RKO (cell line): ENCODE data around the gene CD22.
"Not testable (repeated sequence)": the region's sequence is repeated elsewhere in the genome, so short reads cannot be mapped to it uniquely, and the experiment has no call there.

Experiments used
- DNase-seq: peaks from one replicate; pipeline ENCODE4 v3.0.0-alpha.2; 2016; ENCODE audit warnings: low spot score

CD22 gene

DNA sequence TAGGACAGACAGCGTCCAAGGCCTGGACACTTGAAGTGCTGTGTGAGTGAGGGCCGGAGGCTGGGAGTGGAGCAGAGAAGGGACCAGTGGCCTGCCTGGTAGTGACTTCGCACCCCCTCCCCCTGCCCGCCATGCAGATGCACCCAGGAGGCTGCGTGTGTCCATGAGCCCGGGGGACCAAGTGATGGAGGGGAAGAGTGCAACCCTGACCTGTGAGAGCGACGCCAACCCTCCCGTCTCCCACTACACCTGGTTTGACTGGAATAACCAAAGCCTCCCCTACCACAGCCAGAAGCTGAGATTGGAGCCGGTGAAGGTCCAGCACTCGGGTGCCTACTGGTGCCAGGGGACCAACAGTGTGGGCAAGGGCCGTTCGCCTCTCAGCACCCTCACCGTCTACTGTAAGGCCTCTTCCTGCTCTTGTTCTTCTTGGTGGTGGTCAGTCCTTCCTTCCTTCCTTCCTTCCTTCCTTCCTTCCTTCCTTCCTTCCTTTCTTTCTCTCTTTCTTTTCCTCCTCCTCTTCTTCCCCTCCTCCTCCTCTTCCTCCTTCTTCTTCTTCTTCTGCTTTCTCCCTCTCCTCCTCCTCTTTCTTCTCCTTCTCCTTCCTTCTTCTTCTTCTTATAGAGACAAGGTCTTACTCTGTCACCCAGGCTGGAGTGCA is 12.7 kb downstream of the CD22 start:
- DNase-seq: no peak

DNA sequence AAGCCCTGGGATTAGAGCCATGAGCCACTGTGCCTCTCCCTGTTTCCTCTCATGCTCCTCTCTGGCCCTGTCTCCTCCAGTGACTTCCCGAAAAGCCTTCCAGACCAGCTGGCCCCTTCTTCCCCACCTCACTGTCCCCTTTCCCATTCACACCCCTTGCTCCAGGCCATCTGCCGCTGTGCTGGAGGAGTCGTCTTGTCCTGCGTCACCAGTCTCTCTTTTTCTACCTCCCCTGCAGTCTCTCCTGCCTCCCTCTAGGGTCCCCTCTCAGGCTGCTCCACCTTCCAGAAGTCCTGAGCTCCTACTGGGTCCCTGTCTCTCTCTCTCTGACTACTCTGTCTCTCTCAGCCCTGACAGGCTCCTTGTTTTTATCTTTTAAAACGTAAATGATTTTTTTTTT is 13.4 kb downstream of the CD22 start:
- DNase-seq: no peak

DNA sequence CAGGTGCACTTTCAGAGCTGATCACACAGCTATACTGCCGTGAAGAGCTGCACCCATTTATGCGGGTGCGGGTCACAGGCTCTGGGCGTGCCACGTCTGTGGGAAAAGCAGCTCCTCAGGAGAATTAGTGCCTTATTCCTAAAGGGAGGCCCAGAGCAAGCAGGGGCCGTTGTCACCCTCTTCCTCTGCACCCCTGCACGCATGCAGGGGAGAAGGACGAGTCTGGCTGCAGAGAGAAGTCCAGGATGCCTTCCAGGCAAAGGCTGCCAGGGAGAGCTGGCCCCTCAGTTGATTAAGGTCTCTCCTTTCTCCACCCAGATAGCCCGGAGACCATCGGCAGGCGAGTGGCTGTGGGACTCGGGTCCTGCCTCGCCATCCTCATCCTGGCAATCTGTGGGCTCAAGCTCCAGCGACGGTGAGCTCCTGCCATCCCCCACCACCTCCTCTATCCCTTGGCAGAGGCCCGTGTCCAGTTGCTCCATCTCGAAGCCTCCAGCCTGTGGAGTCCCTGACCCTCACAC is 15.6 kb downstream of the CD22 start:
- no peak for DNase-seq

DNA sequence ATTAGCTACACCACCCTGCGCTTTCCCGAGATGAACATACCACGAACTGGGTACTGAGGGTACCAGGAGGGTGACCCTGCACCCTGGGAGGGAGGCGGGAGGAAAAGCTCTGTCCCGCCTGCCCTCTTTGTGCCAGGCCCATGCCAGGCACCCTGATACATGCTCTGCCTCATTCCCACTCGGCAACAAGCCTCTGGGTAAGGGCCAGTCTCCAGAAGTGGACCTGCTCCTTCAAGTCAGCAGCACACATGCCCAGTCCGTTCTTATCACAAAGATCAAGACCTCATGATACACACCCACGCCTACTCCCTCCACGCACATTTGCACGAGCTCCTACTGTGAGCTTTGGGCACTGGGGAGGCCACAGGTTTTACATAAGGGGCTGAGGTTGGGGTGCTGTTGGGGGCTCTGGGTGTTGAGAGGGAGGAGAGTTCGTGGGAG is 16.7 kb downstream of the CD22 start:
- DNase-seq: no peak

DNA sequence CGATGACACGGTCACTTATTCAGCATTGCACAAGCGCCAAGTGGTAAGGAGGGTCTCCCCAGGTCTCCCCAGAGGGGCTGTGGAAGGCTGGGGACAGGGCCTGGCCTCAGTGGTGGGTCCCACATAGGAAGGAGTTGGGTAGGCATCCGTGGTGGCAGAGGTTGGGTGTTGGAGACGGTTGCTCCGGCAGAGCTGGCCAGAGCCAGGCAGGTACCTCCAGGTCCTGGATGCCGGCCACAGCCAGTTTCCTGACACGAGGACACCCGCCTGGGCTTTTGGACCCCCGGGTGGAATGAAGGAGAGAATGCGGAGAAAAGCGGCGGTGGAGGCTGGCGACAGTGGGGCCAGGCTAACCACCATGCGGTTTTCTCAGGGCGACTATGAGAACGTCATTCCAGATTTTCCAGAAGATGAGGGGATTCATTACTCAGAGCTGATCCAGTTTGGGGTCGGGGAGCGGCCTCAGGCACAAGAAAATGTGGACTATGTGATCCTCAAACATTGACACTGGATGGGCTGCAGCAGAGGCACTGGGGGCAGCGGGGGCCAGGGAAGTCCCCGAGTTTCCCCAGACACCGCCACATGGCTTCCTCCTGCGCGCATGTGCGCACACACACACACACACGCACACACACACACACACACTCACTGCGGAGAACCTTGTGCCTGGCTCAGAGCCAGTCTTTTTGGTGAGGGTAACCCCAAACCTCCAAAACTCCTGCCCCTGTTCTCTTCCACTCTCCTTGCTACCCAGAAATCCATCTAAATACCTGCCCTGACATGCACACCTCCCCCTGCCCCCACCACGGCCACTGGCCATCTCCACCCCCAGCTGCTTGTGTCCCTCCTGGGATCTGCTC is 17.4 kb downstream of the CD22 start:
- DNase-seq: no peak

DNA sequence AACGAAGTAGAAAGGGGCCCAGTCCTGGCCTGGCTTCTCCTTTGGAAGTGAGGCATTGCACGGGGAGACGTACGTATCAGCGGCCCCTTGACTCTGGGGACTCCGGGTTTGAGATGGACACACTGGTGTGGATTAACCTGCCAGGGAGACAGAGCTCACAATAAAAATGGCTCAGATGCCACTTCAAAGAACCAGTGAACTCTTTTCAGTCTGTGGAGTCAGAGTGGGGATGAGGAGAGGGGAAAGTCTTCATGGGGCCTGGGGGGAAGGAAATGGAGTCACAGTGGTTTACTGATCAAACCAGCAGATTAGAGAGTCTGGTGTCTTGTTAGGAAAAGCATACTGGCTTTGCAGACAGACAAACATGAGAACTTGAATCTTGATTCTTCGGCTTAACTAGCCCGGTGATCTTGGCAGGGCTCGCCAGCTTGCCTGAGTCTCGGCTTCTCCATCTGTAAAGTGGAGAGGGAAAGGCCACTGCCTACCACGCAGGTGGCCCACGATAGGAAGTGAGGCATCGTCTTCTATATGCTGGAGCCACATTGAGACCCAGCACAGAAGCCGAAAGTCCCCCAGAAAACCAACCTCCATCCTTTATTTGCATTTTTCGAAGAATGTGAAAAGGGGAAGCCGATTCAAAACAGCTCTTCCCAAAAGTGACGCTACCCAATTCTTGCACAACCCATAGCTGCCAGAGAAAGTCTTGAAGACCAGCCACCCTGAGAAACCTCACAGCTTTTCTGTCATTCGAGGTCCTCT is 18.4 kb downstream of the CD22 start, which contains the start of gene FFAR1:
FFAR1 (plus strand) TSS at position 732 of the 759 bp plus-strand sequence. CDS start 3,650 bp downstream, outside the sequence.
- no peak for DNase-seq

DNA sequence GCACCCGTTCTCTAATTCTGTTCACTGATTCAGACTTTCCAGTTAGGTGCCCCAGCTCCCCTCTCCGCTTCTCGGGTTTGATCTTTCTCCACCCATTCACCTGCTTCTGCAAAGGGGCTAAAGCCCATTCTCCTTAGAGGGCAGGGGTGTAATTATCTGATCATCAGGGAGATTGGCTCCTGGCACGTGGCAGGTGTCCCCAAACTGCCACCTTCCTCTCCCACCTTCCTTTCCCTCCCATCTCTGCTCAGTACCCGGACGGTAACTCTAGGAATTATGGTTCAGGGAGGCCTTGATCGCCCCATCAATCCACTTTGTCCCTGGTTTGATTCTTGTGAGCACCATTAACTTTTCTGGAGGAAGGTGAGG is 18.9 kb downstream of the CD22 start:
- DNase-seq: no peak

DNA sequence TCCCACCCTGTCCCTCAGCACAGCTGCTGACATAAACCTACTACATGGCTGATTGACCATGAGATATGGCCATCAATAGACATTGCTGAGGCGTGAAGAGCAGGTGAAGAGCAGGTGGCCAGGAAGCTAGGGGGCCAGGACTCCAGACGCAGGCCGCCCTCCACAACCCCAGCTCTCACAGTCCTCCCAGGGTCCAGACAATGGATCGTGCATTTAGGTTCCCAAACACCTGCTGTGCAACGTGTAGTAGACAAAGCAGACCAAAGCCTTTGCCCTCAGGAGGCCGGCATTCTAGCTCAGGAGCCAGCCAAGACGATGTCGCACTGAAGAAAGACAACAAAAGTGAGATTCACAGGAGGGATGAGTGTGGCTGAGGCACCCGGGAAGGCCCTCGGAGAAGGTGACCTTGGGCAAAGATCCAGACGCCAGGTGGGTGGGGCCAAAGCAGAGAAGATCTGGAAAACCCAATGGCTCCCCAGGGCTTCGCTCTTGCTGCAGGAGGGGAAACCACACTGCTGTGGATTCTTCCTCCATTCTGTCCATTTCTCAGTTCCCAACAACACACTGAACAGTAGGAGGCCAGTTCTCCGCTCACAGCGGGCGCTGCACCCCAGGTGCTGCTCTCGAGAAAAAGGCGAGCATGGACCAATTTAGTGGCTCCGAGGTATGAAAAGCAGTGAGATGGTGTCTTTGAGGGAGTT is 20.1 kb downstream of the CD22 start:
- no peak for DNase-seq

DNA sequence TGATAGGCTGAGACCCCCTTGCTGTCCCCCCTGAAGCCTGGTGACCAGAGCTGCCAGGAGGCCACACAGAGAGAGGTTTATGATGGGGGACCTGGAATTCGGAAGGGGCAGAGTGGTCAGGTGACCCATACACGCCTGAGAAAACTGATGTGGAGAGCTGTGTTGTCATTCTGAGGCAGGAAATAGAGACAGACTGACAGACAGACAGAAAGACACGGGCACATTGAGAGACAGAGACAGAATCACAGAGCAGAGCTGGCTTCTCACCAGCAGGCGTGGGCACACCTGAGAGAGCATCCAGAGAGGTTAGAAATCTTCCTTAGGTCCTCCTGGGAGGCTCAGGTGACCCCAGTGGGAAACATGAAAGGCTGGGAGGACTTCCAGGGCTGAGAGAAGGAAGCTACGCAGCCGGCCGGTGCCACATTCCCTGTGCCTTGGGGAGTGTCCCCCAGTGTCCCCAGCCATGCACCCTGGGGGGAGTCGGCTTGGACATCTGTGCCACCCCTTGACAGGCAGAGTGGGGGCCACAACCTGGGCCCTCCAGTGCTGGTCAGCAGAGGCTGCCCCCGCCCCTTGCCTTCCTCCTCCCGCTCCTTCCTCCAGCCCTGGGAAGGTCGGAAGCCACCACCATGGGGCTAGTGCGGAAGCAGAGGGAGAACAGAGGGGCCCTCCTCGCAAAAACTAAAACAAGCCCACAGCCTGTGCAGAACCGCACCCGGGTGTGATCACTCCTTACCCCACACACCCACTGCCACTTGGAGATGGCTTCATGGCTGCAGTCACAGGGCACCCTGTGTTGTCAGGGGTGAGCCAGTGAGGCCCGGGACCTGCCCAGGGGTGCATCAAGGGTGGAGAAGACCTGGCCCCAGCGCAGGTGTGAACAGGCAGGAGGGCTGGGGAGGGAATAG is 20.9 kb downstream of the CD22 start:
- no peak for DNase-seq

DNA sequence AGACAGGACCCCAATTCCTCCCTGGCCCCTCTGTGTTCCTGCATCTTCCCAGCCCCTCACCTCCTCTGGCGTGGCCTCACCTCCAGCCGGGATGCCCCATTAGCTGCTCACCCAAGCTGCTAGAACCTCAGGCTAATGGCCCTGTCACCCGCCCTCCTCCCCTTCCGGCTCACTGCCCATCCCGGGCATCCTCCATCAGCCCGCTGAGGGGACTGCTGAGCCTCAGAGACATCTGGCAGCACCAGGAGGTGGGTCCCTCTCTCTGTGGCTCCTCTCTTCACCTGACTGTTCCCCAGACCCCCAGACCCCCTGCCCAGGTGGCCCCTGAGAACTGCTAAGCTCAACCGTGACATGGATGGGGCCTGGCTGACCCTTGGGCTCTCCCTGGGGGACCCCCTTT is 21.6 kb downstream of the CD22 start:
- no peak for DNase-seq

DNA sequence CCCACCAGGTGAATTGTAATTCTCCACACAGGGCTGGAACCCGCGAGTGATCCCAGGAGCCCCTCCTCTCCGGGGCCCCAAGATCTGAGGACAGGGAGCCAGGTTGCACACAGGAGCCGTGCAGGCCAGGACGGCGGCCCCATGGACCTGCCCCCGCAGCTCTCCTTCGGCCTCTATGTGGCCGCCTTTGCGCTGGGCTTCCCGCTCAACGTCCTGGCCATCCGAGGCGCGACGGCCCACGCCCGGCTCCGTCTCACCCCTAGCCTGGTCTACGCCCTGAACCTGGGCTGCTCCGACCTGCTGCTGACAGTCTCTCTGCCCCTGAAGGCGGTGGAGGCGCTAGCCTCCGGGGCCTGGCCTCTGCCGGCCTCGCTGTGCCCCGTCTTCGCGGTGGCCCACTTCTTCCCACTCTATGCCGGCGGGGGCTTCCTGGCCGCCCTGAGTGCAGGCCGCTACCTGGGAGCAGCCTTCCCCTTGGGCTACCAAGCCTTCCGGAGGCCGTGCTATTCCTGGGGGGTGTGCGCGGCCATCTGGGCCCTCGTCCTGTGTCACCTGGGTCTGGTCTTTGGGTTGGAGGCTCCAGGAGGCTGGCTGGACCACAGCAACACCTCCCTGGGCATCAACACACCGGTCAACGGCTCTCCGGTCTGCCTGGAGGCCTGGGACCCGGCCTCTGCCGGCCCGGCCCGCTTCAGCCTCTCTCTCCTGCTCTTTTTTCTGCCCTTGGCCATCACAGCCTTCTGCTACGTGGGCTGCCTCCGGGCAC is 22.6 kb downstream of the CD22 start:
- no peak for DNase-seq

DNA sequence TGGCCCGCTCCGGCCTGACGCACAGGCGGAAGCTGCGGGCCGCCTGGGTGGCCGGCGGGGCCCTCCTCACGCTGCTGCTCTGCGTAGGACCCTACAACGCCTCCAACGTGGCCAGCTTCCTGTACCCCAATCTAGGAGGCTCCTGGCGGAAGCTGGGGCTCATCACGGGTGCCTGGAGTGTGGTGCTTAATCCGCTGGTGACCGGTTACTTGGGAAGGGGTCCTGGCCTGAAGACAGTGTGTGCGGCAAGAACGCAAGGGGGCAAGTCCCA is 23.1 kb downstream of the CD22 start:
- DNase-seq: no peak

DNA sequence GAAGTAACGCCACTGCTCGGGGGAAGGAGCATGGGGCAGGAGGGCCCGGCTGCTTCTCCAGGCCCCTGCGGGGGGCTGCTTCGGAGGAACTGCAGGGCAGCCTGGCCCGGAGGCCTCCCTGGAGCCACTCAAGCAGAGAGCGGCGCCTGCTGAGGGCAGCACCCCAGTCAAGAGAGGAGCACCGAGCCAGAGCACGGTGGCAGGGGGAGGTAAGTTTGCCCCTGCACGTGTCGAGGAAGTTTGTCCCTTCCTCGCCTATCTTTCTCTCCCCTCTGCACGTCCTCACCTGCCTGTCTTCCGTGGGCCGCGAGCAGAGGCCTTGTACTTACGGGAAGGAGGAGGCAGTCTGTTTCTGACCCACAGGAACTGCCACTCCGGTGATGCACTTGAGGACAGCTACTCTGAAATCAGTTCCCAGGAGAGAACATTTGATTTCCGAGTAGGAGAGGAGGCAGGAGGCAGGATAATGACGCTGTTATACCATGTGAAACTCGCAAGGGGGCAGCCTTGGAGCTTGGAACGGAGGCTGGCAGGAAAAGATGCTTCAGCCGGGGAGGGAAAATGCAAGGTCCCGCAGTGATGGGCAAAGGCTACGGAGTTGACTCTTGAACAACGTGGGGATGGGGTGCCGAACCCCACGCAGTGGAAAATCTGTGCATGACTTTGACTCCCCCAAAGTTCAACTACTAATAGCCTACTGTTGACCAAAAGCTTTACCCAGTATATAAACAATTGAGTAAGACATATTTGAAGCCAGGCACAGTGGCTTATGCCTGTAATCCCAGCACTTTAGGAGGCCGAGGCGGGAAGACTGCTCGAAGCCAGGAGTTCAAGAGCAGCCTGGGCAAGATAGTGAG is 23.7 kb downstream of the CD22 start:
- peak; percentile 81 for DNase-seq

DNA sequence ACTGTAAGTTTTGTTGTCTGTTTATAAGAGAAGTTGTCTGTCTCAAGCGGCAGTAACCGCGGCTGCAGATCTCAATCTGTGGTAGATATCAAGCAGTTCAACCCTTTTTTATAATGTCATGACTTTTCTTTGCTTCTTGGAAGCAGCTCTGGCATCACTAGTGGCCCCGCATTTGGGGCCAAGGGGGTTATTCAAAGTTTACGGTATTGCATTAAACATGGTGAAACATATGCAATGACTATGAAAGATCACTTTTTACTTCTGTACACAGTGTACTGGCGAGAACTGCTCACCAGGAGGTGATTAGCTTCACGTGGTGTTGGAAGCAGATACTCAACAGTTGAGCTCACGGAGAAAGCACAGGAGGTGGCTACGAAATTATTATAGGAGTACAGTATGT is 24.6 kb downstream of the CD22 start:
- DNase-seq: no peak

DNA sequence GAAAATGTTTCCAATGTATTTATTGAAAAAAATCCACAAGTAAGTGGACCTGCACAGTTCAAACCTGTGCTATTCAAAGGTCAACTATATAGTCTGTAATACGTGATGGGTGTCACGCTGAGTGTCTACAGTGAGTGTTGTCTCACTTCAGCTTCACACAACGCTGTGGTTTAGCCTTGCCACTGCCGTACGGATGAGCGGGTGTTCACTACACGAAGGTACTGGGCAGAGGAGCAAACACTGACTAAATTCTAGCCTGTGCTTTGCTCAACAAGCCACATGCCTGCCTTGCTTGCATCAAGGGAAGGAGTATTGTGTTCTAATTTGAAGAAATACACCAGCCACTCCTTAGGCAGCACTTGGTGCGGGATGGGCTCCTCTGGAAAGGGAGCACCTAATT is 25.9 kb downstream of the CD22 start:
- DNase-seq: no peak

DNA sequence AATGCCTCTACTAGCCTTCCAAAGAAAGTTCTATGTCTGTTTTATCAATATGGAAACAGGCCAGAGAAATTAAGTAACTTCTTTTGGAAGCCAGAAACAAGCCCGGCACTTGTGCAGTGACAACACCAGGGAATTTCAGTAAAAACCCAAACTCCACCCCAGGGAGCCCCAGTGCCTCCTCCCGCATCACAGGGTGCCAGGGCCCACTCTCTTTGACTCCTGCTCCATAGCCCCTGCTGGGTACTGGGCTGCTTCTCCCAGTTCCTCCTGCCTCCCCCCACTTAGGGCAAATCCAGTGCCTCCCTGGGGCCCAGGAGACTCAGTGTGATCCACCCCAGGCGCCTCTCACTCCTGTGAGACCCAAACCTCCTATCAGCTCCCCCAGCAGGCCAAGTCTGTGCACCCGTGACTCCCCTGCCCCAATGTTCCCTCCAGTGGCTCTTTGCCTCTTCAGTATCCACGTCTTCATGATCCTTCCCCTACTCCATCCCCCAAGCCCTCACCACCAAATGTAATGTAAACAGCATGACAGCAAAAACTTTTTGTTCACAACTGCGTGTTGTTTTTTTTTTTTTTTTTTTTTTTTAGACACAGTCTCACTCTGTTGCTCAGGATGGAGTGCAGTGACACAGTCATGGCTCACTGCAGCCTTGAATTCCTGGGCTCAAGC is 26.9 kb downstream of the CD22 start:
- no peak for DNase-seq

DNA sequence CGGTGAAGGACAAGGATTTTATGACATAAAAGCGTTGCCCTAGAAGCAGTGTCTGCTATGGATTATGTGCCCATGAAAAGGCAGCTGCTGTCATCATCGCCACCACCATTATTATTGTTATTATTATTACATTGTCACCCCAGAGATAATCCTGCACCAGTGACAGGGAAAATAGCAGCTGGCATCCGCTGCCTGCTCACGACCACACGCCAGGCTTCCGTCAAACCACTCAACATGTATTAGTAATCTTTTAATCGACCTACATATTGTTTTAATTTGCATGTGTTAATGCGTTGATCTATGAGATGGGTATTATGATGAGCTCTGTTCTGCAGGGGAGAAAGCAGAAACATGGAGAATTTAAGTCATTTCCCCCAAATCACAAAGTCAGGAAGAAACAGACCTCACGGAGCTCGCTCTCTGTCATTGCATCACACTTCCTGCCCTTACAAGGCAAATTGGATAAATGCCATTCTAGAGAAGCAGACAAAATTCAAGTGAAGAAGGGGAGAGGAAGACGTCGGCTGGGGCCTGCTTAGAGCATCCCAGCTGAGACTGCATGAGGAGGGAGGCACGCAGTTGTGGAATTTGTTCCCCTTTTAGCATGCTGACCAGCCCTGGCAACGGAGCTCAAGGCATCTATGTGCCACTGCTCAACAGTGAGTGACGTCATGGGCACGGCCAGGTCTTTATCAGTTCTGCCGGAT is 29.0 kb downstream of the CD22 start, which contains the start of gene FFAR3:
FFAR3 (plus strand) TSS at position 594 of the 707 bp plus-strand sequence. CDS start 431 bp downstream, outside the sequence.
- no peak for DNase-seq

DNA sequence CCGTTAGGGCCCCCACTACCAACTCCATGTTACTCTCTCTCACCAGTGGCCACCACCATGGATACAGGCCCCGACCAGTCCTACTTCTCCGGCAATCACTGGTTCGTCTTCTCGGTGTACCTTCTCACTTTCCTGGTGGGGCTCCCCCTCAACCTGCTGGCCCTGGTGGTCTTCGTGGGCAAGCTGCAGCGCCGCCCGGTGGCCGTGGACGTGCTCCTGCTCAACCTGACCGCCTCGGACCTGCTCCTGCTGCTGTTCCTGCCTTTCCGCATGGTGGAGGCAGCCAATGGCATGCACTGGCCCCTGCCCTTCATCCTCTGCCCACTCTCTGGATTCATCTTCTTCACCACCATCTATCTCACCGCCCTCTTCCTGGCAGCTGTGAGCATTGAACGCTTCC is 29.8 kb downstream of the CD22 start:
- DNase-seq: not testable (repeated sequence)
